Gastroesophageal sphincter (tissue), 4 donors: ENCODE results near the gene B3GLCT. TPM values are rescaled to one million over a fixed set of nuclear protein-coding genes. Genes with fewer than 3 reads are reported as not detected.

ENCODE experiments used
- ATAC-seq: fragments of 150-250 bp; one replicate; pipeline ENCODE4 v1.9.1; 2016; ENCODE audit warnings: mild to moderate bottlenecking, moderate library complexity
- H3K27ac ChIP-seq, 4 donors: fragments of 200-600 bp; sonication (generic) in 3 of 4; 1 replicate in 3 of 4; 2 replicates in 1 of 4; pipeline ENCODE4 v1.5.1; 2016 to 2019
- H3K27me3 ChIP-seq: fragments of 200-600 bp; sonication (generic); one replicate; pipeline ENCODE4 v1.5.1; 2019
- H3K36me3 ChIP-seq, 2 donors: fragments of 200-600 bp; sonication (generic); one replicate each; pipeline ENCODE4 v1.5.1; 2019; ENCODE audit warnings: control low read depth in 1 of 2
- H3K4me1 ChIP-seq, 3 donors: fragments of 200-600 bp; sonication (generic); 1 replicate in 2 of 3; 2 replicates in 1 of 3; pipeline ENCODE4 v1.5.1; 2016 to 2019; ENCODE audit warnings: control low read depth in 2 of 3
- H3K4me3 ChIP-seq, 2 donors: fragments of 200-600 bp; sonication (generic); one replicate each; pipeline ENCODE4 v1.5.1; 2019; ENCODE audit warnings: mild to moderate bottlenecking in 1 of 2, moderate library complexity in 1 of 2
- H3K9me3 ChIP-seq, 3 donors: fragments of 200-600 bp; sonication (generic); one replicate each; pipeline ENCODE4 v1.5.1; 2017 to 2019; ENCODE audit warnings: control low read depth in 2 of 3
- EP300 ChIP-seq: sonication (generic); formaldehyde crosslinking; IDR thresholded peaks from one replicate; pipeline ENCODE4 v1.6.1; 2017; ENCODE audit warnings: antibody characterized with exemption, mild to moderate bottlenecking
- POLR2A ChIP-seq, 2 donors: fragments of 450-650 bp; IDR thresholded peaks; one replicate each; pipeline ENCODE4 v1.6.1; 2017; ENCODE audit warnings: antibody characterized with exemption in 2 of 2, mild to moderate bottlenecking in 2 of 2, moderate library complexity in 1 of 2
- POLR2AphosphoS5 ChIP-seq: sonication (generic); formaldehyde crosslinking; IDR thresholded peaks from one replicate; pipeline ENCODE4 v1.6.1; 2017; ENCODE audit warnings: antibody characterized with exemption
- WGBS, 2 donors: methylation state at CpG; one replicate each; pipeline ENCODE4 v1.1.5; 2018; ENCODE audit warnings: low coverage in 1 of 2; 5-methylcytosine and 5-hydroxymethylcytosine counted together
- total RNA-seq, 4 donors: library from RNA; depleted of rRNA; stranded (reverse); fragments of >200 nt; gene quantifications; one replicate each; pipeline ENCODE4 v1.1.0, GENCODE V29; 2016
- TF ChIP-seq, protein P1 (sequence below), 4 experiments: fragments of 200-600 bp in 2 of 4; fragments of 450-650 bp in 2 of 4; sonication (generic) in 1 of 4; IDR thresholded peaks; one replicate each; pipeline ENCODE4 v1.5.1; 2017 to 2019; ENCODE audit warnings: antibody characterized with exemption in 4 of 4, mild to moderate bottlenecking in 2 of 4, moderate library complexity in 2 of 4

B3GLCT gene
- total RNA-seq, 4 donors from 2014 or later: 6.2 to 15.2 (median 7.8) TPM

DNA sequence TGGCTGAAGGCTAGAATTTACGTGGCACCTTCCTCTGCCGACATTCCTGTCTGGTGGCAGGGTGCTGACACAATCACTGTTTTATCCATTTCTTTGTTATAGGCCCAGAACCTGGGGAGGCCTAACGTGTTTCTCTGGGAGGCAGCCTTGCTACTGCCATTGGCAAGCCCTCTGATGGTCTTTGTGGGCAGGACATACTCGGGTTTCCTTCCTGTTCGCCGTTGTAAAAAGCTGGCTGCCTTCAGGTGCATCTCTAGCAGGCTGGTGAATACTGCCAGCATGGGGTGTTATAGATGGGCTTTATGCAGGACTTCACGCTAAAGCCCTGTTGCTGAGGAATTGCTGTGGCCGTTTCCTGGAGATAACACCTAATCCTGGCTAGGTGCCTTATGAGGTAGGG lies 28.1 kb downstream of the B3GLCT start:
- no peaks in the 10 kb centered on the region for H3K4me1 ChIP-seq
- 83 to 88% methylated on average over 4 to 7 of the region's 8 CpGs for WGBS, 2 donors
- no peaks in the 10 kb centered on the region for H3K27me3 ChIP-seq
- no peak overlapping the region for H3K27ac ChIP-seq
- no peaks in the 10 kb centered on the region for H3K9me3 ChIP-seq
- TF ChIP-seq POLR2AphosphoS5: no peak
- TF ChIP-seq, protein P1, sequence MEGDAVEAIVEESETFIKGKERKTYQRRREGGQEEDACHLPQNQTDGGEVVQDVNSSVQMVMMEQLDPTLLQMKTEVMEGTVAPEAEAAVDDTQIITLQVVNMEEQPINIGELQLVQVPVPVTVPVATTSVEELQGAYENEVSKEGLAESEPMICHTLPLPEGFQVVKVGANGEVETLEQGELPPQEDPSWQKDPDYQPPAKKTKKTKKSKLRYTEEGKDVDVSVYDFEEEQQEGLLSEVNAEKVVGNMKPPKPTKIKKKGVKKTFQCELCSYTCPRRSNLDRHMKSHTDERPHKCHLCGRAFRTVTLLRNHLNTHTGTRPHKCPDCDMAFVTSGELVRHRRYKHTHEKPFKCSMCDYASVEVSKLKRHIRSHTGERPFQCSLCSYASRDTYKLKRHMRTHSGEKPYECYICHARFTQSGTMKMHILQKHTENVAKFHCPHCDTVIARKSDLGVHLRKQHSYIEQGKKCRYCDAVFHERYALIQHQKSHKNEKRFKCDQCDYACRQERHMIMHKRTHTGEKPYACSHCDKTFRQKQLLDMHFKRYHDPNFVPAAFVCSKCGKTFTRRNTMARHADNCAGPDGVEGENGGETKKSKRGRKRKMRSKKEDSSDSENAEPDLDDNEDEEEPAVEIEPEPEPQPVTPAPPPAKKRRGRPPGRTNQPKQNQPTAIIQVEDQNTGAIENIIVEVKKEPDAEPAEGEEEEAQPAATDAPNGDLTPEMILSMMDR (IDR thresholded peaks at IDR 0.05): no peak
- TF ChIP-seq POLR2A (IDR thresholded peaks at IDR 0.05): no peak
- no peak for TF ChIP-seq EP300
- ATAC-seq: no peak
- no peak overlapping the region for H3K4me3 ChIP-seq
- H3K36me3 ChIP-seq: peaks cover 0 to 7% of the 10 kb centered on the region in 2 donors

DNA sequence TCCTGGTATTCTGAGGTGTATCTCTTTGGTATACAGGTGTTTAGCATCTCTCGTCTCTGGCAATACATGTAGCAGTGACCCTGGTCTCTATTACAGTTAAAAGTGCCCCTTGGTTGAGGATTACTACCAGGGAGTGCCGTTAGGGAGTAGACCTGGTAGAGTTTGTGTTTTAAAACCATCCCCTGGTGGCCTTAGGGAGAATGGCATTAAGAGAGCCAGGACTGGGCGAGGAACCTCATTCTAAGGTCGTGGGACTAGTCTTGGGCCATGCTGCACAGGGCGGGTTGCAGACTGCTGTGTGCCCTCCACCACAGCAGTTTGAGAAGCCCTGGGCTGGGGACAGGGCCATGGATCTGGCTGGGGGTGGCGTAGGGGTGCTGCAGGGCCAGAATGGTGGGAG lies 35.0 kb downstream of the B3GLCT start:
- H3K4me1 ChIP-seq: no peaks in the 10 kb centered on the region
- TF ChIP-seq POLR2AphosphoS5: no peak
- TF ChIP-seq, protein P1 (IDR thresholded peaks at IDR 0.05): peak in 1 of 4 experiments; percentile 8
- 60% methylated on average over 1 of the region's 6 CpGs; no CpG with 5 or more reads in 1 of the 2 donors for WGBS, 2 donors
- no peaks in the 10 kb centered on the region for H3K36me3 ChIP-seq
- ATAC-seq: no peak
- no peak overlapping the region for H3K4me3 ChIP-seq
- H3K9me3 ChIP-seq: no peaks in the 10 kb centered on the region
- no peak overlapping the region for H3K27ac ChIP-seq
- no peaks in the 10 kb centered on the region for H3K27me3 ChIP-seq

DNA sequence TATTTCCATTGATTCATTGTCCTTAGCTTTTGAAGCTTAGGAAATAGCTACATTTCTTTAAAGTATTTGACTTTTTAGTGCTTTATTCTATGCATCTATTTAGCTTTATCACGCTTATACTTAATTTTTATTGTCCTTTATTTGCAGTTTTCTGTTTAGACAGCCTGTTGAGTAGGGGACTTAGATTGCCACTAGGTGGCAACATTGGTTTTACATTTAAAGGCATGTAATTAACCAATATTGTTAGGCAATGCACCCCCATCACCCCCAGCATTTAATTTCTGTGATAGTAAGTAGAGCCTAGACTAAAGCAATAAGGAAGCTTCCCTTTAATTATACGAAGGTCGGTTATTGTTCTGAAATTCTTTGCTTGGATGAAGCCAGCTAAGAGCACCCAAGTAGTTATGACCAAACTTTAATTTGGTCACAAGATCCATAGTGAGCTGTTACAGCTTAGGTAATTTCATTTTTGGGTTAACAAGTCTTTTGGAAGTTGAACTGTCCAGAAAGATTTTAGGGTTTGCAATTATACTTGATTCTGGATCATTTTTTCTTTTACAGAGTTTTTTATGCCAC lies 36.5 kb downstream of the B3GLCT start:
- 33 to 48% methylated on average over 3 of the region's 3 CpGs for WGBS, 2 donors
- Histone ChIP-seq H3K4me3 (no peak overlapping the region), H3K9me3 (no peaks in the 10 kb centered on the region), H3K36me3 (no peaks in the 10 kb centered on the region), H3K4me1 (no peaks in the 10 kb centered on the region), H3K27ac (no peak overlapping the region), H3K27me3 (no peaks in the 10 kb centered on the region)
- no peak for ATAC-seq
- no peak for TF ChIP-seq EP300
- TF ChIP-seq, protein P1 (IDR thresholded peaks at IDR 0.05): peak; percentile 28 to 60 (median 58)
- TF ChIP-seq POLR2AphosphoS5: no peak

DNA sequence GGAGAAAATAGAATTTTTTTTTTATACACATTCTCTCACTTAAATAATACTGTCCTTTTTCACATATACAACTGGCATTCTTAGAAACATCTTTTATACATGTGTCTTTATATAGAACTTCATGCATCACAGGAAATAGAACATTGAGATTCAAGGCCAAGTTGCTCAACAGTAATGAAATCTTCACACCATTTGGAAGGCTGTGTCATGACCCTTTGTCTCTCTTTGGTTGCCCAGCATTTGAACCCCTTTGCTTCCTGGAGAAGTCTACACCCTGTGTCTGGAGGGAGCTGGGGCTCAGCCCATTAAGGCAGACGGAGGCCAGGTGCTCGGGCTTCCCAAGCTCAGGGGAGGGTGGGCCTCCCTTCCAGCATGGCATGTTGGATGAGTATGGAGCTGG lies 41.1 kb downstream of the B3GLCT start:
- TF ChIP-seq, protein P1 (IDR thresholded peaks at IDR 0.05): no peak
- TF ChIP-seq POLR2A (IDR thresholded peaks at IDR 0.05) (no peak), POLR2AphosphoS5 (no peak), EP300 (no peak)
- ATAC-seq: peak; percentile 31
- Histone ChIP-seq H3K9me3 (no peaks in the 10 kb centered on the region), H3K4me3 (no peak overlapping the region), H3K36me3 (no peaks in the 10 kb centered on the region), H3K27me3 (no peaks in the 10 kb centered on the region), H3K27ac (no peak overlapping the region), H3K4me1 (no peaks in the 10 kb centered on the region)
- 100% methylated on average over 2 of the region's 2 CpGs; no CpG with 5 or more reads in 1 of the 2 donors for WGBS, 2 donors

DNA sequence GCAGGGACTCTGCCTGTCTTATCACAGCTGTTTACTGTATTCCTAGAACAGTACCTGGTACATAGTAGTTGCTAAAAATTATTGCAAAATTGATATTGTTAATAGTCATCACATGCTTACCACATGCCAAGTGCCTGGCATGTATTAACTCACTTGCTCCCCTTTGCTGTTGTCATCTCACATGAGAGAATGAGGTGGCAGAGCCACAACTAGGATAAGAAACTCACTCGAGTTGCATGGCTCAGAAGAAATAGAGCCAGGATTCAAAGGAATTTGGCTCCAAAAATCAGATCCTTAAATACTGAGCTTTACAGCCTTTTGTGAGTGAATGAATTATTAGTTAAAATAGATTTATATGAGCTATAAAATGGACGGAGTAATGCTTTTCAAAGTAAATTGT lies 42.6 kb downstream of the B3GLCT start:
- no peaks in the 10 kb centered on the region for H3K27me3 ChIP-seq
- H3K4me3 ChIP-seq: no peak overlapping the region
- no peaks in the 10 kb centered on the region for H3K9me3 ChIP-seq
- peak; percentile 31 for ATAC-seq
- peaks cover 0 to 6% of the 10 kb centered on the region in 2 donors for H3K36me3 ChIP-seq
- WGBS, 2 donors: 49 to 68% methylated on average over 2 of the region's 2 CpGs
- H3K27ac ChIP-seq: no peak overlapping the region
- H3K4me1 ChIP-seq: no peaks in the 10 kb centered on the region
- TF ChIP-seq EP300 (no peak), POLR2AphosphoS5 (no peak), POLR2A (IDR thresholded peaks at IDR 0.05) (no peak)
- TF ChIP-seq, protein P1 (IDR thresholded peaks at IDR 0.05): no peak
